Neural progenitor cell (in vitro differentiated cells): Measurements from ENCODE around the gene PAQR7.

Experiments
- CTCF ChIP-seq: fragments of 200-600 bp; sonication (generic); IDR thresholded peaks from 2 replicates; pipeline ENCODE4 v1.5.1; 2017; ENCODE audit warnings: antibody characterized with exemption, mild to moderate bottlenecking
- EZH2phosphoT487 ChIP-seq: fragments of 200-600 bp; sonication (generic); IDR thresholded peaks from 2 replicates; pipeline ENCODE4 v1.6.1; 2017; ENCODE audit warnings: antibody characterized with exemption

DNA sequence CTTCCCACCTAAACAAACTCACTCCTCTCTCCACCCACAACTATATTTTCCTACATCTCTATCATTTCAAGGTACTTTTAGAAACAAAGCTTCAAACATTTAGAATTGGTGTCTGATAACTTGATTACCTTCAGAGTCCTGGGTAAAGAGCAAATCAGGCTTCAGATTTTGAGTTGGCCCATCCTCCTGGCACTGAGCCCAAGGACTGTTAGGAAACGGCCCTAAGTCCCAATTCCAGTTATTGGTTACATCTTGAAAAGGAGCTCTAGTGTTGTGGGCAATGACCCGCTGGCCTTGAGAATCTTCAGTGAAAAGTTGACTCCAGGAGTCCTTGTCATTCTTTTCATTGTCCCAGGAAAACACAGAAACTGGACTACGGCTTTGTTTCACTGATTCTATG, 40.6 kb downstream of the PAQR7 start:
- TF ChIP-seq CTCF, result no peak
- TF ChIP-seq EZH2phosphoT487, result no peak
